ENCODE measurements around the gene USP44.

GRCh38 chr12:95551913-95552516 is 739 bp upstream of the USP44 start:
- TF ChIP-seq CTCF (IDR thresholded peaks at IDR 0.05) (no peak), POLR2A (IDR thresholded peaks at IDR 0.05) (no peak)

Measured in adrenal gland (tissue), 5 donors.